ENCODE results near the gene NCOA4. TPM values are rescaled to one million over a fixed set of nuclear protein-coding genes. Genes with fewer than 3 reads are reported as not detected.
"Not testable (repeated sequence)": the region's sequence is repeated elsewhere in the genome, so short reads cannot be mapped to it uniquely, and the experiment has no call there.

Gene NCOA4
- total RNA-seq, 2 experiments from 2014 or later: 86.2 to 86.6 TPM

DNA sequence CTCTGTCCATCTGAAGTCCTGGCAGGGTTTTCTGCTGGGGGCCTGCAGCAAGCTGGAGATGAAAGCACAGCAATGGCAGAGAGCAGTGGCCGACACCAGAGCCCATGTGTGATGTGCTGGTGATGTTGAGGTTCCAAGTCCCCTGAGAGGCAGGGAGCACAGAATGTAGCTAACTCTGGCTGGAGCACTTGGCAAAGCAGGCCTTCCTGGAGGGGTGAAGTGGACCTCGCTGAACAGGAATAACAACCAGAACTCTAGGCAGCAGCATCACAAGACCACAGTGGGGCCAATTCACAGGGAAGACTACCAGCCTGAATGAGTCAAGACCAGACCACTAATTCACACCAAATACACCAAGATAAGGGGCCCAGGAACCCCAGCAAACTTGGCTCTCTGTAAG is 38.5 kb upstream of the NCOA4 start:
- H3K27ac Mint-ChIP-seq: no peak overlapping the region
- DNase-seq (no peak), ATAC-seq (no peak)
- no peaks in the 10 kb centered on the region for H3K27me3 Mint-ChIP-seq
- TF ChIP-seq, protein P1, sequence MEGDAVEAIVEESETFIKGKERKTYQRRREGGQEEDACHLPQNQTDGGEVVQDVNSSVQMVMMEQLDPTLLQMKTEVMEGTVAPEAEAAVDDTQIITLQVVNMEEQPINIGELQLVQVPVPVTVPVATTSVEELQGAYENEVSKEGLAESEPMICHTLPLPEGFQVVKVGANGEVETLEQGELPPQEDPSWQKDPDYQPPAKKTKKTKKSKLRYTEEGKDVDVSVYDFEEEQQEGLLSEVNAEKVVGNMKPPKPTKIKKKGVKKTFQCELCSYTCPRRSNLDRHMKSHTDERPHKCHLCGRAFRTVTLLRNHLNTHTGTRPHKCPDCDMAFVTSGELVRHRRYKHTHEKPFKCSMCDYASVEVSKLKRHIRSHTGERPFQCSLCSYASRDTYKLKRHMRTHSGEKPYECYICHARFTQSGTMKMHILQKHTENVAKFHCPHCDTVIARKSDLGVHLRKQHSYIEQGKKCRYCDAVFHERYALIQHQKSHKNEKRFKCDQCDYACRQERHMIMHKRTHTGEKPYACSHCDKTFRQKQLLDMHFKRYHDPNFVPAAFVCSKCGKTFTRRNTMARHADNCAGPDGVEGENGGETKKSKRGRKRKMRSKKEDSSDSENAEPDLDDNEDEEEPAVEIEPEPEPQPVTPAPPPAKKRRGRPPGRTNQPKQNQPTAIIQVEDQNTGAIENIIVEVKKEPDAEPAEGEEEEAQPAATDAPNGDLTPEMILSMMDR (IDR thresholded peaks at IDR 0.05): no peak
- intact Hi-C loops (cut with micrococcal nuclease): no loop called here
- no peaks in the 10 kb centered on the region for H3K36me3 Mint-ChIP-seq (ENCODE audit: low read depth)
- CTCF ChIA-PET: no interaction called here
- H3K4me1 Mint-ChIP-seq (ENCODE audit: low read depth): no peaks in the 10 kb centered on the region
- POLR2A ChIA-PET: interaction anchor here (0.6 to 0.7 kb wide), 3 partner anchors 9 to 1505 kb away, joined by 3 read pairs; no protein-coding TSS in a partner anchor
- no peaks in the 10 kb centered on the region for H3K9me3 Mint-ChIP-seq
- H3K4me3 Mint-ChIP-seq: no peak overlapping the region

DNA sequence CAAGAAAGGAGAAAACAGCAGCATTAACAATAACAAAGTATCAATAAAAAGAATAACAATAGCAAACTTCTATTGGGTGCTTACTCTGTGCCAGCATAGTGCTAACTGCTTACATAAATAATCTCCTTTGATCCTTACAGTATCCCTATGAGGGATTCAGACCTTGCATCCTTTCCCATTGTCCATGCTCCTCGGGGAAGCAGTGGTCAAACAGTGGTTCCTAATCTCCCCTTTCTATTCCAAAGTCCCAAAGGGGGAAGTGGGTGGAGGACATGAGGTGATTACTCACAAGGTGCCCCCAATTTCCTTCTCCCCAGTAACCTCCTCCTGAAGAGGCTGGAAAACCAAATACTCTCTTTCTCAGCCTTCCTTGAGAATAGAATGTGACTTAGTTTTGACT is 37.7 kb upstream of the NCOA4 start:
- TF ChIP-seq, protein P1 (IDR thresholded peaks at IDR 0.05): no peak
- no peak for DNase-seq
- Mint-ChIP-seq H3K4me3 (no peak overlapping the region), H3K27ac (no peak overlapping the region), H3K9me3 (no peaks in the 10 kb centered on the region), H3K27me3 (no peaks in the 10 kb centered on the region), H3K36me3 (ENCODE audit: low read depth) (no peaks in the 10 kb centered on the region), H3K4me1 (ENCODE audit: low read depth) (no peaks in the 10 kb centered on the region)
- intact Hi-C loops (cut with micrococcal nuclease): no loop called here
- ATAC-seq: no peak
- ChIA-PET CTCF (no interaction called here), POLR2A (no interaction called here)

DNA sequence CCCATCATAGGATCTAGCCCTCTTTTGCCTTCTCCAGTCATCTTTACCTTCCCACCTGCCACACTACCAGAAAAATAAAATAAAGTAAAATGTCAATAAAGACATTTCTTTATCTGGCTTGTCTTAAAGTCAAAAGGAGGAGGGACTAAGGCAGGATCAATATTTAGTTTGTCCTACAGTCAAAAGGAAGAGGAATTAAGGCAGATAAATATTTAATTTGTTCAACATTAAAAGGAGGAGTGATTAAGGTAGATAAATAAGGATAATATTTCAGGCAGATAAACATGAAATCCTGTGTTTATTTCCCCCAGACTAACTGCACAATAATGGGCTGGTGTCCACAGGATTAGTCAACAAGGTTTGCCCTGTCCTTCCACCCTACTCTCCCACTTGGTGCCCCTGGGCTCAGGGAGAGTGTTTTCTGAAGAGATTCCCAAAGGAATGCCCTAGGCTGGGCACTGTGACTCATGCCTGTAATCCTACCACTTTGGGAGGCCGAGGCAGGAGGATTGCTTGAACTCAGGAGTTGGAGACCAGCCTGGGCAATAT is 33.9 kb upstream of the NCOA4 start:
- ChIA-PET CTCF (no interaction called here), POLR2A (no interaction called here)
- Mint-ChIP-seq H3K27ac (no peak overlapping the region), H3K9me3 (no peaks in the 10 kb centered on the region), H3K36me3 (ENCODE audit: low read depth) (no peaks in the 10 kb centered on the region), H3K27me3 (no peaks in the 10 kb centered on the region), H3K4me1 (ENCODE audit: low read depth) (no peaks in the 10 kb centered on the region), H3K4me3 (no peak overlapping the region)
- ATAC-seq (no peak), DNase-seq (no peak)
- TF ChIP-seq, protein P1 (IDR thresholded peaks at IDR 0.05): no peak
- intact Hi-C loops (cut with micrococcal nuclease): no loop called here

DNA sequence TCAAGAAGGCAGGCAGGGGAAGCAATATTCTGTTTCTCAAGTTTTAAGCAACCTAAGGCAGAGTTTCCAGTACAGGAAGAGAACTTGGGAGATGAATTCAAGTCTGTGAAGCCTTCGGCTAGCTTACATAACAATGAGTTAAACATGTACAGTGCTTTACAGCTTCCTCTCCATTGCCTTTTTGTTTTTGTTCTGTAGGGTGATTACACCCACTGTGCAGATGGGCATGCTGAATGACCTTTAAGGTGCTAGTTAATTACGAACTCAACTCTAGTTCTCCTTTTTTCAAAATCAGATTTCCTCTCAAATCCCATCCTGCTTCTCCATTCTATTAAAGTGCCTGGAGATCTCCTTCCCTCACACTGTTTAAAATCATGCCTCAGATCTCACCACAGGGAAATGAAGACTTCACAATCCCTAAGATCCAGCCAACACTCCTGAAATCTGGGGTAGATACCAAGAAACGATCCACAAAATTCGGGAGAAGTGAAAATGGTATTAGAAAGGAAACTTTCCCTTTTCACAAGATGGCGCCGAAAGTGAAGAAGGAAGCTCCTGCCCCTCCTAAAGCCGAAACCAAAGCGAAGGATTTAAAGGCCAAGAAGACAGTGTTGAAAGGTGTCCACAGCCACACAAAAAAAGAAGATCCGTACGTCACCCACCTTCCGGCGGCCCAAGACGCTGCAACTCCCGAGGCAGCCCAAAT is 32.5 kb upstream of the NCOA4 start:
- Mint-ChIP-seq H3K4me3 (no peak overlapping the region), H3K9me3 (no peaks in the 10 kb centered on the region), H3K27ac (no peak overlapping the region), H3K27me3 (no peaks in the 10 kb centered on the region), H3K36me3 (ENCODE audit: low read depth) (no peaks in the 10 kb centered on the region), H3K4me1 (ENCODE audit: low read depth) (no peaks in the 10 kb centered on the region)
- TF ChIP-seq, protein P1 (IDR thresholded peaks at IDR 0.05): no peak
- DNase-seq (no peak), ATAC-seq (no peak)
- ChIA-PET CTCF (interaction anchor here (1.2 kb wide), 1 partner anchor 34 kb away, joined by 3 read pairs; no protein-coding TSS in a partner anchor), POLR2A (no interaction called here)
- intact Hi-C loops (cut with micrococcal nuclease): no loop called here

DNA sequence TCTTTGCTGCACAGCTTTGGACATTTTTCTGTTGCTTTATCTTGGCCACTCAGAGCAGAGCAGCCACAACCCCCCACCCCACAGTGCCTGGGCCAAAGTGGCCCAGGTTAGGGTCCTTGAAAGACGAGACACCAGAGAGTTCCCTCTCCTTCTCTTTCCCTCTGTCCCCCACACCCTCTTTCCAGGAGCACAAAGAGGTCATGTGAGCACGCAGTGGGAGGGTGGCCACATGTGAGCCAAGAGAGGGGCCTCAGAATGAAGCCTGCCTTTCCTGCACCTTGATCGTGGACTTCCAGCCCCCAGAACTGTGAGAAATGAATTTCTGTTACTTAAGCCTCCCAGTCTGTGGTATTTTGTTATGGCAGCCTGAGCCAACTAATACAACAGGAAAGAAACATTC is 30.3 kb upstream of the NCOA4 start:
- Mint-ChIP-seq H3K27me3 (no peaks in the 10 kb centered on the region), H3K4me1 (ENCODE audit: low read depth) (no peaks in the 10 kb centered on the region), H3K9me3 (peaks cover 6% of the 10 kb centered on the region), H3K36me3 (ENCODE audit: low read depth) (no peaks in the 10 kb centered on the region), H3K4me3 (no peak overlapping the region), H3K27ac (no peak overlapping the region)
- intact Hi-C loops (cut with micrococcal nuclease): no loop called here
- DNase-seq (no peak), ATAC-seq (no peak)
- TF ChIP-seq, protein P1 (IDR thresholded peaks at IDR 0.05): no peak
- CTCF ChIA-PET: no interaction called here
- POLR2A ChIA-PET: no interaction called here

DNA sequence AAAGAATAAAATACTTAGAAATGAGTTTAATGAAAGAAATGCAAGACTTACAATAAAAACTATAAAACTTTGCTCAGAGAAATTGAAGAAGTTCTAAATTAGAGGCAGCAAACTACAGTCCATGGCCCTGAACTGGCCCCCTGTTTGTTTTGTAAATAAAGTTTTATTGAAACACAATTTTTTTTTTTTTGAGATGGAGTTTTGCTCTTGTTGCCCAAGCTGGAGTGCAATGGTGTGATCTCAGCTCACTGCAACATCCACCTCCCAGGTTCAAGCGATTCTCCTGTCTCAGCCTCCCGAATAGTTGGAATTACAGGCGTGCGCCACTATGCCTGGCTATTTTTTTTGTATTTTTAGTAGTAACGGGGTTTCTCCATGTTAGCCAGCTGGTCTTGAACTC is 27.5 kb upstream of the NCOA4 start:
- H3K27me3 Mint-ChIP-seq; POLR2A ChIA-PET; H3K4me1 Mint-ChIP-seq (ENCODE audit: low read depth); DNase-seq; H3K27ac Mint-ChIP-seq; CTCF ChIA-PET; intact Hi-C loops (cut with micrococcal nuclease); ATAC-seq; H3K4me3 Mint-ChIP-seq; H3K36me3 Mint-ChIP-seq (ENCODE audit: low read depth); H3K9me3 Mint-ChIP-seq: not testable (repeated sequence)

All from activated CD8-positive, alpha-beta T cell treated with anti-CD3 and anti-CD28 coated beads for 36 hours (primary cell).